Measurements from ENCODE around the gene KLHL6. TPM values are rescaled to one million over a fixed set of nuclear protein-coding genes. Genes with fewer than 3 reads are reported as not detected.

Gene KLHL6
- total and polyA plus RNA-seq, 10 of the 15 experiments (the other 5 are each of a cell fraction or from before 2014, with no cell fraction given): 4.0 to 91.8 (median 24.4) TPM

GRCh38 chr3:183540501-183541234 is 14.8 kb downstream of the KLHL6 start (continued):
- TF ChIP-seq SKIL (IDR thresholded peaks at IDR 0.05; ENCODE audit: low read depth, poor library complexity, severe bottlenecking) (peak; percentile 73), SMAD5 (IDR thresholded peaks at IDR 0.05; ENCODE audit: low read depth) (no peak), MYC (IDR thresholded peaks at IDR 0.05; ENCODE audit: insufficient read depth, insufficient read length, insufficient replicate concordance, low read length, severe bottlenecking) (no peak), FOXK2 (IDR thresholded peaks at IDR 0.05) (no peak), RBBP5 (conservative IDR thresholded peaks at IDR 0.05) (no peak), MEF2A (IDR thresholded peaks at IDR 0.05; ENCODE audit: insufficient read depth, low read depth, low read length) (no peak), ATF2 (IDR thresholded peaks at IDR 0.05; ENCODE audit: low read length) (no peak), STAT3 (IDR thresholded peaks at IDR 0.05; ENCODE audit: low read depth, low read length) (no peak), NR2C2 (IDR thresholded peaks at IDR 0.05; ENCODE audit: borderline replicate concordance, control insufficient read depth, insufficient read length, low read depth) (no peak), JUND (IDR thresholded peaks at IDR 0.05; ENCODE audit: low read depth, low read length) (peak; percentile 39; the same call in 1 of the 2 replicates), NBN (IDR thresholded peaks at IDR 0.05) (peak; percentile 83), MLLT1 (IDR thresholded peaks at IDR 0.05) (peak; percentile 72; the same call in 1 of the 2 replicates), ZNF592 (IDR thresholded peaks at IDR 0.05) (no peak), NFXL1 (IDR thresholded peaks at IDR 0.05; ENCODE audit: borderline replicate concordance) (no peak), BCL3 (IDR thresholded peaks at IDR 0.05; ENCODE audit: borderline replicate concordance, insufficient read depth, low read depth, low read length, poor library complexity, severe bottlenecking) (no peak), RELB (IDR thresholded peaks at IDR 0.05; ENCODE audit: low read depth) (peak; percentile 87; the same call in 1 of the 2 replicates)
